Activated naive CD8-positive, alpha-beta T cell treated with anti-CD3 and anti-CD28 coated beads, Interleukin-2, amount 50 U/mL, for 24 hours (primary cell): ENCODE results near the gene PRRG1.
"Not testable (repeated sequence)": the region's sequence is repeated elsewhere in the genome, so short reads cannot be mapped to it uniquely, and the experiment has no call there.

Experiments used
- ATAC-seq: fragments of 150-1000 bp; cut with Tn5 transposase; one replicate; pipeline ENCODE4 v1.10.0; 2021
- DNase-seq: peaks from one replicate; pipeline ENCODE4 v3.0.0; 2021
- H3K27ac Mint-ChIP-seq: one replicate; pipeline ENCODE4 v1.8.0; 2021; ENCODE audit warnings: mild to moderate bottlenecking, mixed read lengths
- H3K27me3 Mint-ChIP-seq: one replicate; pipeline ENCODE4 v1.8.0; 2021; ENCODE audit warnings: mixed read lengths
- H3K36me3 Mint-ChIP-seq: one replicate; pipeline ENCODE4 v1.8.0; 2021; ENCODE audit warnings: low read depth, mixed read lengths
- H3K4me1 Mint-ChIP-seq: one replicate; pipeline ENCODE4 v1.8.0; 2021; ENCODE audit warnings: mixed read lengths
- H3K4me3 Mint-ChIP-seq: one replicate; pipeline ENCODE4 v1.8.0; 2021; ENCODE audit warnings: mild to moderate bottlenecking, moderate library complexity, mixed read lengths
- H3K9me3 Mint-ChIP-seq: one replicate; pipeline ENCODE4 v1.8.0; 2021; ENCODE audit warnings: mixed read lengths

Gene PRRG1

GRCh38 chrX:37470711-37471110 lies 121.5 kb downstream of the PRRG1 start:
- Mint-ChIP-seq H3K27me3 (no peaks in the 10 kb centered on the region), H3K4me1 (no peaks in the 10 kb centered on the region), H3K9me3 (no peaks in the 10 kb centered on the region), H3K4me3 (no peak overlapping the region), H3K36me3 (no peaks in the 10 kb centered on the region), H3K27ac (no peak overlapping the region)
- ATAC-seq (no peak), DNase-seq (no peak)

DNA sequence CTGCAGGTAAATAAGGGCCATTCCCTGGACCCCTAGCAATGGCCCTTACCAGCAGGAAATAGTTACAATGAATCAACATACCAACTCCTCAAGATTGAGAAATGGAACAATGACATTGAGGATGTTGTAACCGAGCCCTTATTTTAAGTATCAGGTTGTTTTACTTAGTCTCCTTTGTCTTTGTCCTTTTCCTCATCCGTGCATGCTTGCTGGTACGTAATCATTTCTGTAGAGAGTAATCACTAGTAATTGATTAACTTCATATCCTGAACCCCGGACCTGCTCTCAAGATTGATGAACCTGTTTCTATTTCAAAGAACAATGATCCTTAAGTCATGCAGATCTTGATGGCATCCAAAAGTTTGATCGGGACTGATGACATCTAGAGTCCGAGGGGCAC lies 123.7 kb downstream of the PRRG1 start:
- DNase-seq (no peak), ATAC-seq (no peak)
- no peaks in the 10 kb centered on the region for H3K4me1 Mint-ChIP-seq
- no peak overlapping the region for H3K27ac Mint-ChIP-seq
- H3K4me3 Mint-ChIP-seq: no peak overlapping the region
- H3K27me3 Mint-ChIP-seq: no peaks in the 10 kb centered on the region
- no peaks in the 10 kb centered on the region for H3K36me3 Mint-ChIP-seq
- no peaks in the 10 kb centered on the region for H3K9me3 Mint-ChIP-seq

DNA sequence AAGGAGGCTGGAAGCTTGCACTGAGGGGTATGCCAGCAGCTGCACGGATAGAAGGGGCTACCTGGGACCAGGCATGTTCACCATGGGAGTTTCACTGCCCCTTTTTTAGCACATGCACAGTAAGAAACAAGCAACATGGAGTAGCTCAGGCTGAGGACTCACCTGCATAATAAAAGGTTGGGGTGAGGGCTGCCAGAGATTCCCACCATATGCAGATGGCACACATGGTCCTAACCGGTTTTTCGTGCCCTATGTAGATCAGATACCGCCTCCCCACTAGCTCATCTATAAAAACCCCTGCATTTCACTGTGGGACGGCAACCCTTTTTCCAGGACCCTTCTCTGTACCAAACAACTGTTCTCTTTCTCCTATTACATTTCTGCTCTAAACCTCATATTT lies 125.3 kb downstream of the PRRG1 start:
- ATAC-seq: no peak
- no peak overlapping the region for H3K27ac Mint-ChIP-seq
- no peaks in the 10 kb centered on the region for H3K27me3 Mint-ChIP-seq
- H3K9me3 Mint-ChIP-seq: no peaks in the 10 kb centered on the region
- H3K4me3 Mint-ChIP-seq: no peak overlapping the region
- no peaks in the 10 kb centered on the region for H3K4me1 Mint-ChIP-seq
- no peaks in the 10 kb centered on the region for H3K36me3 Mint-ChIP-seq
- no peak for DNase-seq

GRCh38 chrX:37476571-37477170 lies 127.5 kb downstream of the PRRG1 start:
- Mint-ChIP-seq H3K27ac (no peak overlapping the region), H3K27me3 (no peaks in the 10 kb centered on the region), H3K9me3 (no peaks in the 10 kb centered on the region), H3K36me3 (no peaks in the 10 kb centered on the region), H3K4me1 (no peaks in the 10 kb centered on the region), H3K4me3 (no peak overlapping the region)
- ATAC-seq: no peak
- no peak for DNase-seq

DNA sequence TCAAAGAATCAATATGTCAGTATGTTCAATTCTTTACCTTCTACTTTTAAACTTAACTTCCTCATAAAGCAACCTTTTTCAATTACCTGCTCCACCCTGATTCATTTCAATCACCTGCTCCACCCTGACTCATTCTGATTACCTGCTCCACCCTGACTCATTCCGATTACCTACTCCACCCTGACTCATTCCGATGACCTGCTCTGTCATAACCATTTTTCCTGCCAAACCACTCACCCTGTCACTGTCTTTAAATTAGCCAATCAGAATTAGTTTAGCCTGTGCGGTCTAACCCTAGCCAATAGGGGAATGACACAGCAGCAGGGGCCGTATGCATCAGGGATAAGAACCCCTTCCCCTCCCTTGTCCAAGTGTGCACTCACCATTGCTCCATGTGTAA lies 135.2 kb downstream of the PRRG1 start:
- DNase-seq, H3K4me1 Mint-ChIP-seq, H3K27ac Mint-ChIP-seq, H3K9me3 Mint-ChIP-seq, ATAC-seq, H3K4me3 Mint-ChIP-seq, H3K27me3 Mint-ChIP-seq, H3K36me3 Mint-ChIP-seq: not testable (repeated sequence)

DNA sequence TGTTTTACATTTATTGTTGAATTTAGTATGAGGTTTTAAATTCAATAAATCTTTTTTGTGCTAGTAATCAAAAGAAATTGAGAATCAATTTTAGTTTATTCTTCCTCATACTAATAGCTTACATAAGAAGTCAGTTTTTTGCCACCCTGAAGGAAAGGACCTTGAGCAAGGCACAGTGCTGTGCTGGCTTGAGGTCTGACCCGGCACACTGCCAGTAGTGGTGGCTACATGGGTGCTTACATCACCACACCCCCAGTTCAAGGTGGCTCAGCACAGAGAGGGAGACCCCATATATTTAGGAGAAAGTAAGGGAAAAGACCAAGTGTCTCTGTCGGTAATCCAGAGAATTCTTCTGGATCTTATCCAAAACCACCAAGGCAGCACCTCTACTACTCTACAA lies 136.3 kb downstream of the PRRG1 start:
- Mint-ChIP-seq H3K4me3 (no peak overlapping the region), H3K27ac (no peak overlapping the region), H3K36me3 (no peaks in the 10 kb centered on the region), H3K27me3 (no peaks in the 10 kb centered on the region), H3K4me1 (no peaks in the 10 kb centered on the region), H3K9me3 (no peaks in the 10 kb centered on the region)
- no peak for ATAC-seq
- DNase-seq: no peak

GRCh38 chrX:37487271-37487670 lies 138.1 kb downstream of the PRRG1 start:
- DNase-seq: no peak
- Mint-ChIP-seq H3K4me3 (no peak overlapping the region), H3K27me3 (no peaks in the 10 kb centered on the region), H3K27ac (no peak overlapping the region), H3K9me3 (no peaks in the 10 kb centered on the region), H3K36me3 (no peaks in the 10 kb centered on the region), H3K4me1 (no peaks in the 10 kb centered on the region)
- no peak for ATAC-seq

DNA sequence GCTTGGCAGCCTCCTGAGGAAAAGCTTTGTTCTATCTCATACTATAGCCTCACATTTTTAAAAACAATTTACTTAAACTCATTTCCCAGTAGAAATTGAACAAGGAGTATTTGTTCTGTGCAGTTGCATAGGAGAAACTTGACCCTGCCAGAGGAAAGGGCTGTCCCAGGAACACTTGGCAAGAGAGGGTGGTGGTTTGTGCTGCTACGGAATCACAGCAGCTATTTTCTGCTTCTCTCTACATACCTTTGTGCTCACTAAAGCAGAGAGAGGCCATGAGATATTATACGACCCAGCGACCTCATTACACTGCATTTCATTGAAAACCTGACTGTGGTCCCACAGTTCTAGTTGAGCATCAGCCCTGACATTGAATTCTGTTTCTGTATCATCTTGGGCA lies 139.2 kb downstream of the PRRG1 start:
- ATAC-seq (no peak), DNase-seq (no peak)
- Mint-ChIP-seq H3K4me1 (no peaks in the 10 kb centered on the region), H3K27me3 (no peaks in the 10 kb centered on the region), H3K27ac (no peak overlapping the region), H3K4me3 (no peak overlapping the region), H3K9me3 (no peaks in the 10 kb centered on the region), H3K36me3 (no peaks in the 10 kb centered on the region)

GRCh38 chrX:37491686-37492085 lies 142.5 kb downstream of the PRRG1 start:
- no peak for ATAC-seq
- Mint-ChIP-seq H3K27me3 (peaks cover 2% of the 10 kb centered on the region), H3K4me1 (no peaks in the 10 kb centered on the region)

GRCh38 chrX:37495760-37496159 lies 146.6 kb downstream of the PRRG1 start:
- not testable (repeated sequence) for H3K36me3 Mint-ChIP-seq, ATAC-seq, H3K27ac Mint-ChIP-seq, H3K4me1 Mint-ChIP-seq, H3K9me3 Mint-ChIP-seq, H3K4me3 Mint-ChIP-seq, DNase-seq, H3K27me3 Mint-ChIP-seq

More at GRCh38 chrX:37491686-37492085, 142.5 kb downstream of the PRRG1 start:
- Mint-ChIP-seq H3K4me3 (no peak overlapping the region), H3K27ac (no peak overlapping the region), H3K9me3 (no peaks in the 10 kb centered on the region), H3K36me3 (no peaks in the 10 kb centered on the region)
- no peak for DNase-seq

- ATAC-seq, H3K27ac Mint-ChIP-seq, H3K9me3 Mint-ChIP-seq, DNase-seq, H3K4me1 Mint-ChIP-seq, H3K27me3 Mint-ChIP-seq, H3K4me3 Mint-ChIP-seq, H3K36me3 Mint-ChIP-seq: not testable (repeated sequence)
These were observed 148.0 kb downstream of the PRRG1 start for GRCh38 chrX:37497126-37497525.

GRCh38 chrX:37498323-37498722 lies 149.2 kb downstream of the PRRG1 start:
- not testable (repeated sequence) for H3K4me1 Mint-ChIP-seq, H3K27me3 Mint-ChIP-seq, H3K4me3 Mint-ChIP-seq, H3K36me3 Mint-ChIP-seq, DNase-seq, H3K9me3 Mint-ChIP-seq, H3K27ac Mint-ChIP-seq, ATAC-seq

- H3K27ac Mint-ChIP-seq, DNase-seq, H3K4me1 Mint-ChIP-seq, ATAC-seq, H3K27me3 Mint-ChIP-seq, H3K4me3 Mint-ChIP-seq, H3K9me3 Mint-ChIP-seq, H3K36me3 Mint-ChIP-seq: not testable (repeated sequence)
These were observed 150.5 kb downstream of the PRRG1 start for GRCh38 chrX:37499649-37500048.

DNA sequence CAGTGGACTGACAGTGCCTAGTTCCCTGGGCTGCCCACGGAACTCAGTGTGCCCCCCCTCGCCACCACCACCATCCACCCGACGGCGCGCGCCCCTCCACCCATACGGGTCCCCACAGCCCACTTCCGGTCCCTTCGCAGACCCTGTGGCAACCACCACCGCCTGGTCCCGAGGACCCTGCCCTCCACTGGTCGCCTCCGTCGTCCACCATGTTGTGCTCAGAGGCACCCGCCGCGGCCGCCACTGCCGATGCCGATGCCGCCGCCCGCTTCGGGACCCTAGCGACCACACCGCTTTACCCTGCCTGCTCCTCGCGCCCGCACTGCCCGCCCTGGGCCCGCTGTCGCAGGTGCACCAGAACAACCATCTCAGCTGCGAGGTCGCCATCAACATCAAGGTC lies 155.8 kb downstream of the PRRG1 start:
- Mint-ChIP-seq H3K27me3 (no peaks in the 10 kb centered on the region), H3K4me1 (no peaks in the 10 kb centered on the region), H3K27ac (no peak overlapping the region), H3K9me3 (no peaks in the 10 kb centered on the region), H3K36me3 (no peaks in the 10 kb centered on the region), H3K4me3 (no peak overlapping the region)
- DNase-seq (no peak), ATAC-seq (no peak)
